GM12878 (cell line): ENCODE results near the gene CCDC127. TPM values are rescaled to one million over a fixed set of nuclear protein-coding genes. Genes with fewer than 3 reads are reported as not detected.

Experiments used
- ATAC-seq: fragments of 200-7000 bp; cut with Tn5 transposase; 3 replicates; pipeline ENCODE4 v1.9.1; 2020; ENCODE audit warnings: mild to moderate bottlenecking, moderate library complexity
- BruUV-seq: library from RNA; stranded (reverse); fragments of 400-500 nt; replicated peaks from 2 replicates; lab custom pipeline; 2021; lab: Mats Ljungman, UMichigan
- CTCF ChIA-PET: fragments of 300-600 bp; sonication (Branson Sonifier 250); formaldehyde crosslinking; extraction: SDS; loops from one replicate; lab custom pipeline; 2021; ENCODE audit warnings: inconsistent platforms; lab: Yijun Ruan, JAX
- POLR2A ChIA-PET: fragments of 350-600 bp; formaldehyde crosslinking; extraction: SDS; loops from one replicate; lab custom pipeline; 2021; ENCODE audit warnings: inconsistent platforms; lab: Charles Lee
- RAD21 ChIA-PET: fragments of 300-600 bp; sonication (Branson Sonifier 250); formaldehyde crosslinking; loops from one replicate; lab custom pipeline; 2023; ENCODE audit warnings: antibody characterized with exemption; ENCODE audit not compliant: unreplicated experiment; lab: Charles Lee
- SMC1A ChIA-PET: fragments of 300-600 bp; sonication (Branson Sonifier 250); formaldehyde crosslinking; loops from one replicate; lab custom pipeline; 2023; ENCODE audit not compliant: unreplicated experiment, uncharacterized antibody; lab: Charles Lee
- DNase-seq: peaks from one replicate; pipeline ENCODE4 v3.0.0-alpha.2; 2011; ENCODE audit warnings: low read depth, low spot score
- FAIRE-seq: peaks from 3 replicates; lab custom pipeline; 2011; peaks lifted over from hg19 to GRCh38; lab: Jason Lieb, UNC
- H2AFZ ChIP-seq: 2 replicates; pipeline ENCODE4 v1.6.0; 2011; ENCODE audit warnings: low read depth, low read length, control low read depth; ENCODE audit not compliant: control insufficient read depth
- H3K27ac ChIP-seq: 2 replicates; pipeline ENCODE4 v1.5.1; 2011; ENCODE audit warnings: control low read depth; ENCODE audit not compliant: control insufficient read depth, insufficient read depth
- H3K27me3 ChIP-seq, 2 experiments: replicated peaks in 1 of 2; 2 replicates each; pipeline versions ENCODE4 v1.6.0 to v1.6.1; 2011; ENCODE audit warnings: low read length in 1 of 2; ENCODE audit not compliant: control insufficient read depth in 2 of 2, insufficient read depth in 2 of 2
- H3K36me3 ChIP-seq, 2 experiments: 2 replicates each; pipeline ENCODE4 v1.5.1; 2011; ENCODE audit warnings: low read length in 1 of 2; ENCODE audit not compliant: control insufficient read depth in 2 of 2, insufficient read depth in 2 of 2
- H3K4me1 ChIP-seq: 2 replicates; pipeline ENCODE4 v1.6.1; 2011; ENCODE audit warnings: mild to moderate bottlenecking, low read length, moderate library complexity, mixed read lengths; ENCODE audit not compliant: control insufficient read depth, insufficient read depth
- H3K4me2 ChIP-seq: 2 replicates; pipeline ENCODE4 v1.6.0; 2011; ENCODE audit warnings: control low read depth; ENCODE audit not compliant: control insufficient read depth, insufficient read depth
- H3K4me3 ChIP-seq: fragments of 200-600 bp; sonication (generic); 2 replicates; pipeline ENCODE4 v1.5.1; 2016
- H3K79me2 ChIP-seq: 2 replicates; pipeline ENCODE4 v1.6.0; 2011; ENCODE audit warnings: low read length; ENCODE audit not compliant: control insufficient read depth, insufficient read depth
- H3K9ac ChIP-seq: 2 replicates; pipeline ENCODE4 v1.8.0; 2011; ENCODE audit warnings: low read length, control low read depth, mixed read lengths; ENCODE audit not compliant: control insufficient read depth, insufficient read depth
- H3K9me3 ChIP-seq: replicated peaks from 3 replicates; pipeline ENCODE4 v1.5.1; 2011; ENCODE audit warnings: mild to moderate bottlenecking, low read length; ENCODE audit not compliant: control insufficient read depth, insufficient read depth
- H4K20me1 ChIP-seq: 2 replicates; pipeline ENCODE4 v1.6.0; 2011; ENCODE audit not compliant: control insufficient read depth, insufficient read depth
- CHD2 ChIP-seq: IDR thresholded peaks from 2 replicates; pipeline ENCODE4 v1.6.1; 2011; ENCODE audit warnings: low read depth, low read length, improper control_type of control experiment, borderline replicate concordance
- EED ChIP-seq: sonication (generic); IDR thresholded peaks from 2 replicates; pipeline ENCODE4 v1.6.1; 2016; ENCODE audit warnings: antibody characterized with exemption, low read depth
- HCFC1 ChIP-seq: fragments of 150-350 bp; IDR thresholded peaks from 2 replicates; pipeline ENCODE4 v1.6.1; 2014; ENCODE audit warnings: low read length
- NBN ChIP-seq: fragments of 450-650 bp; IDR thresholded peaks from 2 replicates; pipeline ENCODE4 v1.6.1; 2016
- NFYB ChIP-seq: IDR thresholded peaks from 2 replicates; pipeline ENCODE4 v1.6.1; 2011; ENCODE audit warnings: low read depth, mild to moderate bottlenecking, low read length, improper control_type of control experiment, moderate library complexity; ENCODE audit not compliant: insufficient read depth
- POLR2AphosphoS5 ChIP-seq: IDR thresholded peaks from 2 replicates; pipeline ENCODE4 v1.6.1; 2011; ENCODE audit warnings: mild to moderate bottlenecking, low read length, inconsistent platforms
- YY1 ChIP-seq: IDR thresholded peaks from 2 replicates; pipeline ENCODE4 v1.6.1; 2011; ENCODE audit warnings: low read depth, mild to moderate bottlenecking, low read length
- ZBED1 ChIP-seq: IDR thresholded peaks from 2 replicates; pipeline ENCODE4 v1.6.1; 2016; ENCODE audit warnings: borderline replicate concordance
- WGBS: methylation state at CpG from one replicate; pipeline ENCODE4 v1.1.6; 2016; ENCODE audit warnings: low lambda C conversion rate; ENCODE audit not compliant: insufficient replicate concordance, insufficient coverage; ENCODE audit errors: missing lambda C conversion rate; 5-methylcytosine and 5-hydroxymethylcytosine counted together
- in situ Hi-C: fragments of 300-500 bp; cut with MboI; formaldehyde crosslinking; loops from 9 replicates; pipeline ENCODE4 v1.14.3; 2018; ENCODE audit warnings: mixed read lengths
- intact Hi-C: fragments of 100-400 bp; cut with micrococcal nuclease; formaldehyde crosslinking; loops from one replicate; pipeline ENCODE4 v1.14.2; 2022; ENCODE audit not compliant: unreplicated experiment
- polyA plus RNA-seq, 11 experiments: library from polyadenylated mRNA; depleted of rRNA in 4 of 11; unstranded in 6 of 11; stranded (reverse) in 5 of 11; fragments of >200 nt; fragmentation: Nextera tagmentation in 4 of 11; fragmentation: Illumina TruSeq in 1 of 11; extraction: Ambion mirVana in 4 of 11; extraction: Trizol in 1 of 11; gene quantifications; 1 replicate in 1 of 11; 2 replicates in 10 of 11; pipeline versions ENCODE4 v1.2.1 to v1.2.3, GENCODE V29; 2011 to 2016; ENCODE audit warnings: inconsistent platforms in 2 of 11, missing spikeins in 2 of 11, low read depth in 1 of 11
- total RNA-seq, 4 experiments: library from RNA; depleted of rRNA in 3 of 4; stranded (reverse); fragments of >200 nt in 3 of 4; fragmentation: Illumina TruSeq in 1 of 4; extraction: Trizol in 1 of 4; gene quantifications; 2 replicates each; pipeline versions ENCODE4 v1.2.1 to v1.2.3, GENCODE V29; 2013 to 2021
- TF ChIP-seq, protein P1 (sequence below): fragments of 150-350 bp; IDR thresholded peaks from 2 replicates; pipeline ENCODE4 v1.6.1; 2014; ENCODE audit warnings: mild to moderate bottlenecking, low read depth, low read length

Gene CCDC127
- total and polyA plus RNA-seq, 10 of the 15 experiments (the other 5 are each of a cell fraction or from before 2014, with no cell fraction given) = 1.9 to 6.9 (median 2.9) TPM

DNA sequence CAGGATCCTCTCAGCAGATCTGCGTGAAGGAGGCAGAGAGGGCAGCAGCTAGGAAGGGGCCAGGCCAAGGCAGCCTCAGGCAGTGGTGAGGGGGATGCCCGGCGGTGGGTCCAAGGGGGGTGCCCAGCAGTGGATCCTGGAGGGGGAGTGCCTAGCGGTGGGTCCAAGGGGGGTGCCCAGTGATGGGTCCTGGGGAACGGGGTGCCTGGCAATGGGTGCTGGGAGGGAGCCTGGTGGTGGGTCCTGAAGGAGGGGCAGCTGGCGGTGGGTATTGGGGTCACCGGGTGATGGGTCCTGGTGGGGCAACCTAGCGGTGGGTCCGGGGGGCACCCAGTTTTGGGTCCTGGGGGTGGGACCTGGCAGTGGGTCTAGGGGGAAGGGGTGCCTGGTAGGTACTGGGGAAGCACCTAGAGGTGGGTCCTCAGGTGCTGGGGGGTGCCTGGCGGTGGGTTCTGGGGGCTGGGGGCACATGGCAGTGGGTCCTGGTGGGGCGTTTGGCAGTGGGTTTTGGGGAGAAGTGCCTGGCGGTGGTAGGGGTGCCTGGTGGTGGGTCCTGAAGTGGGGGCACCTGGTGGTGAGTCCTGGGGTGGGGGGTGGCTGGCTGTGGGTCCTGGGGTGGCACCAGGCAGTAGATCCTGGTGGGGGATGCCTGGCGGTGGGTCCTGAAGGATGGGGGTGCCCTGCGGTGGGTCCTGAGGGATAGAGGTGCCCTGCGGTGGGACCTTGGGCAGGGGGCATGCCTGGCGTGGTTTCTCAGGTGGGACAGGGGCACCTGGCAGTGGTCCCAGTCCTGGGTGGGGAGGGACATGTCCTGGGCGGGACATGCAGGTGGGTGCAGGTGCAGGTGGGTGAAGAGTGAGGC lies 24.8 kb downstream of the CCDC127 start:
- TF ChIP-seq NFYB = no peak
- TF ChIP-seq YY1 = no peak
- TF ChIP-seq HCFC1 = no peak
- TF ChIP-seq NBN = no peak
- TF ChIP-seq CHD2 = no peak
- TF ChIP-seq, protein P1, sequence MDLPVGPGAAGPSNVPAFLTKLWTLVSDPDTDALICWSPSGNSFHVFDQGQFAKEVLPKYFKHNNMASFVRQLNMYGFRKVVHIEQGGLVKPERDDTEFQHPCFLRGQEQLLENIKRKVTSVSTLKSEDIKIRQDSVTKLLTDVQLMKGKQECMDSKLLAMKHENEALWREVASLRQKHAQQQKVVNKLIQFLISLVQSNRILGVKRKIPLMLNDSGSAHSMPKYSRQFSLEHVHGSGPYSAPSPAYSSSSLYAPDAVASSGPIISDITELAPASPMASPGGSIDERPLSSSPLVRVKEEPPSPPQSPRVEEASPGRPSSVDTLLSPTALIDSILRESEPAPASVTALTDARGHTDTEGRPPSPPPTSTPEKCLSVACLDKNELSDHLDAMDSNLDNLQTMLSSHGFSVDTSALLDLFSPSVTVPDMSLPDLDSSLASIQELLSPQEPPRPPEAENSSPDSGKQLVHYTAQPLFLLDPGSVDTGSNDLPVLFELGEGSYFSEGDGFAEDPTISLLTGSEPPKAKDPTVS = no peak
- no peak for TF ChIP-seq ZBED1
- no peak for TF ChIP-seq POLR2AphosphoS5
- TF ChIP-seq EED = no peak
- TF ChIP-seq, all 136 proteins: peak for 0
- in situ Hi-C loops (no loop called here), intact Hi-C loops (no loop called here)
- H3K36me3 ChIP-seq = no peaks in the 10 kb centered on the region
- no peak overlapping the region for H3K4me3 ChIP-seq
- H3K9me3 ChIP-seq = no peaks in the 10 kb centered on the region
- DNase-seq (no peak), ATAC-seq (no peak), FAIRE-seq (no peak)
- H2AFZ ChIP-seq = no peak overlapping the region
- ChIA-PET POLR2A (no interaction called here), SMC1A (no interaction called here), CTCF (no interaction called here), RAD21 (no interaction called here)
- no peak overlapping the region for H3K4me2 ChIP-seq
- no peaks in the 10 kb centered on the region; the same call in 1 of the 2 replicates for H4K20me1 ChIP-seq
- 60% methylated on average over 14 of the region's 17 CpGs for WGBS
- no peak overlapping the region for H3K9ac ChIP-seq
- peaks cover 31% of the 10 kb centered on the region for H3K4me1 ChIP-seq
- no peaks in the 10 kb centered on the region for H3K79me2 ChIP-seq
- no peaks in the 10 kb centered on the region for H3K27me3 ChIP-seq
- H3K27ac ChIP-seq = no peak overlapping the region
- BruUV-seq = no TSS peak
